H9 (cell line): ENCODE results near the gene GAS2L2. TPM values are rescaled to one million over a fixed set of nuclear protein-coding genes. Genes with fewer than 3 reads are reported as not detected.

Experiments
- DNase-seq: peaks from one replicate; pipeline ENCODE4 v3.0.0-alpha.2; 2017
- H2AFZ ChIP-seq: one replicate; pipeline ENCODE4 v1.6.1; 2013; ENCODE audit warnings: mild to moderate bottlenecking, low read length, control low read depth, moderate library complexity
- H2AK5ac ChIP-seq: 2 replicates; pipeline ENCODE4 v1.6.1; 2013; ENCODE audit warnings: low read length, control low read depth, mixed read lengths; ENCODE audit not compliant: insufficient read length
- H2BK120ac ChIP-seq: one replicate; pipeline ENCODE4 v1.6.1; 2013; ENCODE audit warnings: low read depth, mild to moderate bottlenecking, low read length, control low read depth, inconsistent platforms; ENCODE audit not compliant: poor library complexity, severe bottlenecking
- H2BK12ac ChIP-seq: 2 replicates; pipeline ENCODE4 v1.6.1; 2013; ENCODE audit warnings: low read length, control low read depth, mixed read lengths, low read depth; ENCODE audit not compliant: insufficient read length
- H2BK15ac ChIP-seq: 2 replicates; pipeline ENCODE4 v1.6.1; 2013; ENCODE audit warnings: low read depth, low read length, control low read depth
- H2BK20ac ChIP-seq: one replicate; pipeline ENCODE4 v1.6.1; 2013; ENCODE audit warnings: low read depth, mild to moderate bottlenecking, low read length, control low read depth, inconsistent platforms; ENCODE audit not compliant: poor library complexity, severe bottlenecking
- H2BK5ac ChIP-seq: 2 replicates; pipeline ENCODE4 v1.6.1; 2013; ENCODE audit warnings: low read length, control low read depth, mixed read lengths; ENCODE audit not compliant: insufficient read length
- H3K14ac ChIP-seq: 2 replicates; pipeline ENCODE4 v1.6.1; 2013; ENCODE audit warnings: low read length, control low read depth; ENCODE audit not compliant: insufficient read depth
- H3K18ac ChIP-seq: 2 replicates; pipeline ENCODE4 v1.6.1; 2013; ENCODE audit warnings: low read depth, mild to moderate bottlenecking, mixed read lengths, low read length, control low read depth; ENCODE audit not compliant: insufficient read length
- H3K23ac ChIP-seq: 2 replicates; pipeline ENCODE4 v1.6.1; 2013; ENCODE audit warnings: low read length, control low read depth, mixed read lengths, low read depth; ENCODE audit not compliant: insufficient read length
- H3K23me2 ChIP-seq: 2 replicates; pipeline ENCODE4 v1.6.1; 2013; ENCODE audit warnings: low read depth, mild to moderate bottlenecking, mixed read lengths, low read length, control low read depth; ENCODE audit not compliant: insufficient read length, poor library complexity, severe bottlenecking
- H3K27ac ChIP-seq: 2 replicates; pipeline ENCODE4 v1.5.1; 2013; ENCODE audit warnings: low read length, control low read depth, mixed read lengths, low read depth; ENCODE audit not compliant: insufficient read length
- H3K27me3 ChIP-seq: 2 replicates; pipeline ENCODE4 v1.6.1; 2013; ENCODE audit warnings: low read length, control low read depth, inconsistent platforms; ENCODE audit not compliant: insufficient read depth
- H3K4ac ChIP-seq: 2 replicates; pipeline ENCODE4 v1.6.1; 2013; ENCODE audit warnings: low read depth, mild to moderate bottlenecking, control low read depth, inconsistent platforms, low read length, moderate library complexity
- H3K4me1 ChIP-seq: 2 replicates; pipeline ENCODE4 v1.6.1; 2013; ENCODE audit warnings: low read length, control low read depth, inconsistent platforms; ENCODE audit not compliant: insufficient read depth
- H3K4me2 ChIP-seq: 2 replicates; pipeline ENCODE4 v1.6.1; 2013; ENCODE audit warnings: low read length, control low read depth, mixed read lengths; ENCODE audit not compliant: insufficient read length, insufficient read depth
- H3K56ac ChIP-seq: 2 replicates; pipeline ENCODE4 v1.6.1; 2013; ENCODE audit warnings: low read depth, mild to moderate bottlenecking, mixed read lengths, low read length, control low read depth; ENCODE audit not compliant: insufficient read length
- H3K79me1 ChIP-seq: 2 replicates; pipeline ENCODE4 v1.6.1; 2013; ENCODE audit warnings: low read depth, mild to moderate bottlenecking, moderate library complexity, low read length, control low read depth, inconsistent platforms; ENCODE audit not compliant: insufficient read depth, poor library complexity, severe bottlenecking
- H3K79me2 ChIP-seq: 2 replicates; pipeline ENCODE4 v1.6.1; 2013; ENCODE audit warnings: low read length, control low read depth, inconsistent platforms; ENCODE audit not compliant: insufficient read depth
- H3K9ac ChIP-seq: 2 replicates; pipeline ENCODE4 v1.6.1; 2013; ENCODE audit warnings: low read length, control low read depth, mixed read lengths; ENCODE audit not compliant: insufficient read length; ENCODE audit errors: extremely low read depth
- H3K9me3 ChIP-seq: one replicate; pipeline ENCODE4 v1.6.1; 2013; ENCODE audit warnings: low read depth, low read length, inconsistent platforms; ENCODE audit not compliant: control insufficient read depth
- H3T11ph ChIP-seq: one replicate; pipeline ENCODE4 v1.6.1; 2013; ENCODE audit warnings: mild to moderate bottlenecking, low read length, control low read depth, inconsistent platforms
- H4K20me1 ChIP-seq: one replicate; pipeline ENCODE4 v1.6.1; 2013; ENCODE audit not compliant: control insufficient read depth, insufficient read length, insufficient read depth
- H4K5ac ChIP-seq: 2 replicates; pipeline ENCODE4 v1.6.1; 2013; ENCODE audit warnings: low read depth, mild to moderate bottlenecking, mixed read lengths, low read length, control low read depth; ENCODE audit not compliant: insufficient read length
- H4K8ac ChIP-seq: replicated peaks from 2 replicates; pipeline ENCODE4 v1.6.1; 2013; ENCODE audit warnings: low read length, control low read depth, mixed read lengths, low read depth; ENCODE audit not compliant: insufficient read length
- H4K91ac ChIP-seq: 2 replicates; pipeline ENCODE4 v1.6.1; 2013; ENCODE audit warnings: low read depth, mild to moderate bottlenecking, moderate library complexity, mixed read lengths, low read length, control low read depth; ENCODE audit not compliant: insufficient read length
- H3K27ac Mint-ChIP-seq, 3 experiments: 2 replicates in 2 of 3; 3 replicates in 1 of 3; pipeline ENCODE4 v1.8.0; 2020 to 2021; ENCODE audit warnings: mixed read lengths in 3 of 3, mild to moderate bottlenecking in 1 of 3, moderate library complexity in 1 of 3
- H3K27me3 Mint-ChIP-seq: 2 replicates; pipeline ENCODE4 v1.8.0; 2021; ENCODE audit warnings: low read depth, mild to moderate bottlenecking, moderate library complexity, mixed read lengths
- H3K36me3 Mint-ChIP-seq, 3 experiments: 2 replicates in 2 of 3; 3 replicates in 1 of 3; pipeline ENCODE4 v1.8.0; 2020 to 2021; ENCODE audit warnings: low read depth in 3 of 3, mixed read lengths in 3 of 3; ENCODE audit not compliant: insufficient read depth in 1 of 3
- H3K4me1 Mint-ChIP-seq, 2 experiments: 2 replicates each; pipeline ENCODE4 v1.8.0; 2020; ENCODE audit warnings: mixed read lengths in 2 of 2
- H3K4me3 Mint-ChIP-seq, 2 experiments: 2 replicates in 1 of 2; 3 replicates in 1 of 2; pipeline ENCODE4 v1.8.0; 2020 to 2021; ENCODE audit warnings: mild to moderate bottlenecking in 2 of 2, mixed read lengths in 2 of 2, moderate library complexity in 1 of 2
- H3K9me3 Mint-ChIP-seq, 2 experiments: 2 replicates in 1 of 2; 3 replicates in 1 of 2; pipeline ENCODE4 v1.8.0; 2020; ENCODE audit warnings: mild to moderate bottlenecking in 2 of 2, mixed read lengths in 2 of 2, moderate library complexity in 1 of 2
- WGBS: extraction: QIAGEN DNeasy Blood & Tissue Kit; methylation state at CpG from one replicate; pipeline ENCODE4 v1.1.7; 2013; ENCODE audit warnings: missing lambda C conversion rate, low lambda C conversion rate, mixed read lengths; ENCODE audit not compliant: insufficient read length; ENCODE audit errors: extremely low coverage; 5-methylcytosine and 5-hydroxymethylcytosine counted together
- total RNA-seq: library from RNA; stranded (reverse); gene quantifications from 2 replicates; pipeline ENCODE4 v1.2.1, GENCODE V29; 2021
- TF ChIP-seq, protein P1 (sequence below): fragments of 200-600 bp; sonication (generic); conservative IDR thresholded peaks from 3 replicates; pipeline ENCODE4 v1.8.0; 2021; ENCODE audit warnings: antibody characterized with exemption, mild to moderate bottlenecking

Gene GAS2L2
- total RNA-seq, 1 experiment from 2014 or later, result not detected

GRCh38 chr17:35700150-35700549 is 52.9 kb downstream of the GAS2L2 start:
- Histone ChIP-seq H3K4me2 (no peak overlapping the region), H3K56ac (no peak overlapping the region), H3K4ac (no peak overlapping the region), H2BK20ac (no peak overlapping the region), H2BK5ac (no peak overlapping the region), H2AFZ (no peak overlapping the region), H4K5ac (no peak overlapping the region), H3K79me2 (no peaks in the 10 kb centered on the region), H3K9ac (no peak overlapping the region), H3K79me1 (no peaks in the 10 kb centered on the region), H3K23me2 (no peaks in the 10 kb centered on the region), H3K9me3 (no peaks in the 10 kb centered on the region), H3K18ac (no peak overlapping the region), H3K23ac (no peak overlapping the region), H3T11ph (no peak overlapping the region), H2AK5ac (no peak overlapping the region), H2BK15ac (no peak overlapping the region), H3K4me1 (peaks cover 2% of the 10 kb centered on the region; the same call in 1 of the 2 replicates), H4K8ac (no peak overlapping the region), H4K91ac (no peak overlapping the region), H3K14ac (no peak overlapping the region), H3K27me3 (no peaks in the 10 kb centered on the region), H4K20me1 (no peaks in the 10 kb centered on the region), H3K27ac (no peak overlapping the region), H2BK120ac (no peak overlapping the region), H2BK12ac (no peak overlapping the region)
- no peak overlapping the region for H3K27ac Mint-ChIP-seq
- no CpG with 5 or more reads among the region's 6 CpGs for WGBS
- peaks cover 8 to 9% of the 10 kb centered on the region in 2 experiments for H3K4me1 Mint-ChIP-seq
- DNase-seq, result no peak
- H3K36me3 Mint-ChIP-seq, result peaks cover 9 to 10% (median 9%) of the 10 kb centered on the region in 3 experiments; a peak in 6 of 7 replicates
- TF ChIP-seq, protein P1, sequence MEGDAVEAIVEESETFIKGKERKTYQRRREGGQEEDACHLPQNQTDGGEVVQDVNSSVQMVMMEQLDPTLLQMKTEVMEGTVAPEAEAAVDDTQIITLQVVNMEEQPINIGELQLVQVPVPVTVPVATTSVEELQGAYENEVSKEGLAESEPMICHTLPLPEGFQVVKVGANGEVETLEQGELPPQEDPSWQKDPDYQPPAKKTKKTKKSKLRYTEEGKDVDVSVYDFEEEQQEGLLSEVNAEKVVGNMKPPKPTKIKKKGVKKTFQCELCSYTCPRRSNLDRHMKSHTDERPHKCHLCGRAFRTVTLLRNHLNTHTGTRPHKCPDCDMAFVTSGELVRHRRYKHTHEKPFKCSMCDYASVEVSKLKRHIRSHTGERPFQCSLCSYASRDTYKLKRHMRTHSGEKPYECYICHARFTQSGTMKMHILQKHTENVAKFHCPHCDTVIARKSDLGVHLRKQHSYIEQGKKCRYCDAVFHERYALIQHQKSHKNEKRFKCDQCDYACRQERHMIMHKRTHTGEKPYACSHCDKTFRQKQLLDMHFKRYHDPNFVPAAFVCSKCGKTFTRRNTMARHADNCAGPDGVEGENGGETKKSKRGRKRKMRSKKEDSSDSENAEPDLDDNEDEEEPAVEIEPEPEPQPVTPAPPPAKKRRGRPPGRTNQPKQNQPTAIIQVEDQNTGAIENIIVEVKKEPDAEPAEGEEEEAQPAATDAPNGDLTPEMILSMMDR, result no peak
- no peaks in the 10 kb centered on the region for H3K27me3 Mint-ChIP-seq
- no peaks in the 10 kb centered on the region; a peak in 1 of 5 replicates for H3K9me3 Mint-ChIP-seq
- H3K4me3 Mint-ChIP-seq, result no peak overlapping the region
